Measurements from ENCODE around the gene ZNF544.

DNA sequence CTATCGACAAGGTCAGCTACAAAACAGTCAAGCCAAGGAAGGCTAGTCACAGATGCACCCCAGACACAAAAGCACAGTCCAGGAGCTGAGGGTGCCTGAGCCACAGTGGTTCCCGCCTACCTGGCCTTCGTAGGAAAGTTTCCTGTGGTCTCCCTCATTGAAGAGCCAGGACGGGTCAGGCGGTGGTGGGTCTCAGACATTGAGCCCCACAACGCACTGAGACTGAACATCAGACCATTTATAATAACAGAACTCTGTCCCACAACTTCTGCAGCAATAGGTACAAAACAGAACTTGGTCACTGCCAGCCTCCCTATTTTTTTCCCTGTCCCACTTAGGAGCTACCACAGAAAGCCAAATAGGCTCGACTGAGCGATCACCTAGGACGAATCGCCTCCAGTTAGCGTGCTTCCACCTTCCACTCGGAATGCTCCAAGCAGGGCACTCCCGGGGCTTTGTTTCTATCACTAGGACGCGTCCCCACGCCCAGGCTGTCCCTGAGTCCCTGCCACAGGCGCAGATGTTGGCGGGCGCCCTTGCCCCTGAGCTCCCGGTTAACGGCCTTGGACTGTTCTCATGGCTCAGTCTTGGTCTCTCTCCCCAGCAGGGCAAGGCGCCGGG lies 640 bp upstream of the ZNF544 start:
- TF ChIP-seq POLR2AphosphoS5 (IDR thresholded peaks at IDR 0.05; ENCODE audit: low read depth, low read length) (no peak), POLR2A (IDR thresholded peaks at IDR 0.05; ENCODE audit: low read depth, low read length) (no peak)

Measured in GM12892 (cell line).